Fibroblast of lung (primary cell): ENCODE results near the gene ATP10A.

ENCODE experiments used
- CTCF ChIP-seq, 2 donors: IDR thresholded peaks in 1 of 2; conservative IDR thresholded peaks in 1 of 2; 1 replicate in 1 of 2; 2 replicates in 1 of 2; pipeline ENCODE4 v1.5.1; 2011 to 2012; ENCODE audit warnings: low read length in 2 of 2, control low read depth in 1 of 2, inconsistent platforms in 1 of 2, low read depth in 1 of 2, mild to moderate bottlenecking in 1 of 2
- EZH2 ChIP-seq: IDR thresholded peaks from 2 replicates; pipeline ENCODE4 v1.5.1; 2012; ENCODE audit warnings: low read length, control low read depth, mild to moderate bottlenecking; ENCODE audit errors: missing control alignments

- TF ChIP-seq CTCF (conservative IDR thresholded peaks at IDR 0.05 in 1 of 2, IDR thresholded peaks at IDR 0.05 in 1 of 2; ENCODE audit: low read depth in 1 of 2, low read length in 2 of 2) (no peak), EZH2 (no peak)
Measured at GRCh38 chr15:25668901-25669300, 194.2 kb downstream of the ATP10A start.
